IMR-90 (cell line): ENCODE results near the gene NTN4. TPM values are rescaled to one million over a fixed set of nuclear protein-coding genes. Genes with fewer than 3 reads are reported as not detected.
A peak's percentile ranks its signal among the peaks of the same experiment; 100 is the strongest.

Experiments
- ATAC-seq: fragments of 200-7000 bp; cut with Tn5 transposase; 2 replicates; pipeline ENCODE4 v1.9.1; 2020; ENCODE audit warnings: low read depth, mild to moderate bottlenecking, moderate library complexity
- BruUV-seq: library from RNA; stranded (reverse); fragments of 400-500 nt; replicated peaks from 2 replicates; lab custom pipeline; 2021; lab: Mats Ljungman, UMichigan
- CTCF ChIA-PET: fragments of 300-600 bp; formaldehyde crosslinking; extraction: SDS; loops from one replicate; lab custom pipeline; 2021; ENCODE audit warnings: antibody characterized with exemption; lab: Yijun Ruan, JAX
- POLR2A ChIA-PET: fragments of 300-600 bp; sonication (Branson Sonifier 250); formaldehyde crosslinking; loops from one replicate; lab custom pipeline; 2022; ENCODE audit warnings: antibody characterized with exemption; ENCODE audit not compliant: unreplicated experiment; lab: Charles Lee
- DNase-seq: peaks from one replicate; pipeline ENCODE4 v3.0.0; 2013
- H2AFZ ChIP-seq: replicated peaks from 2 replicates; pipeline ENCODE3; 2013; ENCODE audit warnings: low read length, mild to moderate bottlenecking; ENCODE audit not compliant: poor library complexity
- H2AK5ac ChIP-seq: 2 replicates; pipeline ENCODE4 v1.6.1; 2013; ENCODE audit warnings: low read depth, low read length, inconsistent platforms
- H2AK9ac ChIP-seq: replicated peaks from 2 replicates; pipeline ENCODE3; 2013; ENCODE audit warnings: mild to moderate bottlenecking, low read depth, low read length, moderate library complexity; ENCODE audit not compliant: poor library complexity
- H2BK120ac ChIP-seq: 2 replicates; pipeline ENCODE4 v1.6.1; 2013; ENCODE audit warnings: low read depth, low read length, inconsistent platforms
- H2BK15ac ChIP-seq: 3 replicates; pipeline ENCODE4 v1.6.1; 2013; ENCODE audit warnings: low read depth, low read length, inconsistent platforms
- H2BK20ac ChIP-seq: 2 replicates; pipeline ENCODE4 v1.6.1; 2013; ENCODE audit warnings: low read depth, mild to moderate bottlenecking, inconsistent platforms, low read length, moderate library complexity
- H2BK5ac ChIP-seq: 2 replicates; pipeline ENCODE4 v1.6.1; 2013; ENCODE audit warnings: mild to moderate bottlenecking, low read depth, low read length, inconsistent platforms; ENCODE audit not compliant: poor library complexity, severe bottlenecking
- H3K14ac ChIP-seq: replicated peaks from 2 replicates; pipeline ENCODE4 v1.6.1; 2013; ENCODE audit warnings: low read depth, low read length, inconsistent platforms
- H3K18ac ChIP-seq: 2 replicates; pipeline ENCODE4 v1.6.1; 2013; ENCODE audit warnings: low read depth, low read length, control low read depth
- H3K23ac ChIP-seq: 2 replicates; pipeline ENCODE4 v1.6.1; 2013; ENCODE audit warnings: low read depth, low read length, inconsistent platforms
- H3K27ac ChIP-seq: 2 replicates; pipeline ENCODE4 v1.5.1; 2013; ENCODE audit warnings: mild to moderate bottlenecking, control low read depth, low read length; ENCODE audit not compliant: insufficient read depth
- H3K27me3 ChIP-seq: 2 replicates; pipeline ENCODE4 v1.6.1; 2013; ENCODE audit warnings: low read length; ENCODE audit not compliant: control insufficient read depth, insufficient read depth
- H3K36me3 ChIP-seq: 2 replicates; pipeline ENCODE4 v1.6.1; 2013; ENCODE audit warnings: low read length, mixed read lengths; ENCODE audit not compliant: control insufficient read depth, insufficient read depth
- H3K4ac ChIP-seq: 2 replicates; pipeline ENCODE4 v1.6.1; 2013; ENCODE audit warnings: low read depth, low read length, inconsistent platforms
- H3K4me1 ChIP-seq: 2 replicates; pipeline ENCODE4 v1.6.1; 2013; ENCODE audit warnings: low read length, mixed read lengths; ENCODE audit not compliant: control insufficient read depth, insufficient read depth
- H3K4me2 ChIP-seq: 2 replicates; pipeline ENCODE4 v1.6.1; 2013; ENCODE audit warnings: low read depth, mild to moderate bottlenecking, control low read depth, low read length, moderate library complexity
- H3K4me3 ChIP-seq: 2 replicates; pipeline ENCODE4 v1.5.1; 2013; ENCODE audit warnings: low read depth, mild to moderate bottlenecking, control low read depth, low read length, moderate library complexity; ENCODE audit not compliant: insufficient read depth
- H3K56ac ChIP-seq: 2 replicates; pipeline ENCODE4 v1.6.1; 2013; ENCODE audit warnings: low read length, inconsistent platforms; ENCODE audit not compliant: insufficient read depth; ENCODE audit errors: extremely low read depth
- H3K79me1 ChIP-seq, 2 experiments: 2 replicates each; pipeline ENCODE4 v1.6.1; 2013; ENCODE audit warnings: low read length in 2 of 2, inconsistent platforms in 1 of 2, low read depth in 1 of 2
- H3K9ac ChIP-seq: 2 replicates; pipeline ENCODE4 v1.6.1; 2013; ENCODE audit warnings: low read depth, low read length, control low read depth
- H3K9me1 ChIP-seq: 2 replicates; pipeline ENCODE4 v1.6.1; 2013; ENCODE audit warnings: low read length, inconsistent platforms; ENCODE audit not compliant: insufficient read depth
- H3K9me3 ChIP-seq: 2 replicates; pipeline ENCODE4 v1.6.1; 2013; ENCODE audit warnings: low read length; ENCODE audit not compliant: control insufficient read depth, insufficient read depth
- H4K20me1 ChIP-seq: 2 replicates; pipeline ENCODE4 v1.6.1; 2013; ENCODE audit warnings: low read length, inconsistent platforms; ENCODE audit not compliant: insufficient read depth
- H4K5ac ChIP-seq: 2 replicates; pipeline ENCODE4 v1.6.1; 2013; ENCODE audit warnings: mild to moderate bottlenecking, low read depth, low read length, control low read depth
- H4K8ac ChIP-seq, 2 experiments: 2 replicates each; pipeline ENCODE4 v1.6.1; 2013; ENCODE audit warnings: low read depth in 2 of 2, low read length in 2 of 2, control low read depth in 1 of 2, inconsistent platforms in 1 of 2
- H4K91ac ChIP-seq: 2 replicates; pipeline ENCODE4 v1.6.1; 2013; ENCODE audit warnings: low read depth, low read length, inconsistent platforms; ENCODE audit not compliant: insufficient read depth
- BHLHE40 ChIP-seq: fragments of 150-350 bp; IDR thresholded peaks from 2 replicates; pipeline ENCODE4 v1.6.1; 2016; ENCODE audit warnings: mild to moderate bottlenecking, low read depth, low read length
- CEBPB ChIP-seq: IDR thresholded peaks from 2 replicates; pipeline ENCODE4 v1.6.1; 2012; ENCODE audit warnings: low read depth, low read length, improper control_type of control experiment
- FOS ChIP-seq: fragments of 150-350 bp; IDR thresholded peaks from 2 replicates; pipeline ENCODE4 v1.6.1; 2016; ENCODE audit warnings: low read depth, low read length
- MAZ ChIP-seq: IDR thresholded peaks from 2 replicates; pipeline ENCODE4 v1.6.1; 2012; ENCODE audit warnings: low read depth, mild to moderate bottlenecking, low read length, improper control_type of control experiment, moderate library complexity, borderline replicate concordance
- MXI1 ChIP-seq: IDR thresholded peaks from 2 replicates; pipeline ENCODE4 v1.6.1; 2012; ENCODE audit warnings: low read depth, mild to moderate bottlenecking, low read length, moderate library complexity, borderline replicate concordance
- NFE2L2 ChIP-seq: fragments of 150-350 bp; IDR thresholded peaks from 2 replicates; pipeline ENCODE4 v1.6.1; 2016; ENCODE audit warnings: low read depth, mild to moderate bottlenecking, low read length
- POLR2A ChIP-seq: IDR thresholded peaks from 2 replicates; pipeline ENCODE4 v1.6.1; 2012; ENCODE audit warnings: mild to moderate bottlenecking, low read depth, low read length
- RCOR1 ChIP-seq: IDR thresholded peaks from 2 replicates; pipeline ENCODE4 v1.6.1; 2012; ENCODE audit warnings: mild to moderate bottlenecking, low read length, improper control_type of control experiment; ENCODE audit not compliant: insufficient replicate concordance
- RFX5 ChIP-seq: IDR thresholded peaks from 2 replicates; pipeline ENCODE4 v1.8.0; 2012; ENCODE audit warnings: low read depth, mild to moderate bottlenecking, low read length, moderate library complexity
- SMC3 ChIP-seq: fragments of 150-350 bp; IDR thresholded peaks from 2 replicates; pipeline ENCODE4 v1.6.1; 2016; ENCODE audit warnings: low read depth, mild to moderate bottlenecking, antibody characterized with exemption, low read length, moderate library complexity
- dilution Hi-C: fragments of 300-500 bp; cut with HindIII; formaldehyde crosslinking; loops from one replicate; pipeline ENCODE4 v1.14.3; 2018; ENCODE audit warnings: low sequenced_read_pairs; ENCODE audit not compliant: unreplicated experiment
- in situ Hi-C: fragments of 300-500 bp; cut with MboI; formaldehyde crosslinking; loops from 3 replicates; pipeline ENCODE4 v1.14.3; 2019; ENCODE audit warnings: low sequenced_read_pairs, inconsistent platforms, mixed read lengths
- intact Hi-C: fragments of 100-400 bp; cut with micrococcal nuclease; formaldehyde crosslinking; loops from 2 replicates; pipeline ENCODE4 v1.10.0; 2022
- polyA plus RNA-seq, 3 experiments: library from polyadenylated mRNA; depleted of rRNA; stranded (reverse); fragments of >200 nt; gene quantifications; 2 replicates each; pipeline ENCODE4 v1.2.3, GENCODE V29; 2012; ENCODE audit warnings: low replicate concordance in 1 of 3
- total RNA-seq: library from RNA; depleted of rRNA; stranded (reverse); fragments of >200 nt; gene quantifications from 2 replicates; pipeline ENCODE4 v1.2.3, GENCODE V29; 2012
- TF ChIP-seq, protein P1 (sequence below): fragments of 150-350 bp; IDR thresholded peaks from 2 replicates; pipeline ENCODE4 v1.6.1; 2017; ENCODE audit warnings: mild to moderate bottlenecking, antibody characterized with exemption, low read length, low read depth

Gene NTN4
- total and polyA plus RNA-seq, 2 of the 4 experiments (the other 2 are of a cell fraction) = 54.6 to 56.6 TPM

- intact Hi-C loops = no loop called here
- no peak overlapping the region for H3K27ac ChIP-seq
- CTCF ChIA-PET = interaction anchor here (0.6 kb wide), 1 partner anchor 32 kb away, joined by 3 read pairs; no protein-coding TSS in a partner anchor
These were observed 26.7 kb downstream of the NTN4 start for GRCh38 chr12:95763809-95764253.

More at GRCh38 chr12:95763809-95764253, 26.7 kb downstream of the NTN4 start:
- peaks cover 5 to 33% of the 10 kb centered on the region in 2 experiments; a peak in 3 of 4 replicates for H3K79me1 ChIP-seq
- no peaks in the 10 kb centered on the region for H3K9me3 ChIP-seq
- no peak overlapping the region for H4K91ac ChIP-seq
- no peak overlapping the region for H3K14ac ChIP-seq
- H3K9ac ChIP-seq = no peak overlapping the region
- H3K27me3 ChIP-seq = no peaks in the 10 kb centered on the region
- H2BK5ac ChIP-seq = no peak overlapping the region
- no peak overlapping the region for H4K5ac ChIP-seq
- TF ChIP-seq, protein P1, sequence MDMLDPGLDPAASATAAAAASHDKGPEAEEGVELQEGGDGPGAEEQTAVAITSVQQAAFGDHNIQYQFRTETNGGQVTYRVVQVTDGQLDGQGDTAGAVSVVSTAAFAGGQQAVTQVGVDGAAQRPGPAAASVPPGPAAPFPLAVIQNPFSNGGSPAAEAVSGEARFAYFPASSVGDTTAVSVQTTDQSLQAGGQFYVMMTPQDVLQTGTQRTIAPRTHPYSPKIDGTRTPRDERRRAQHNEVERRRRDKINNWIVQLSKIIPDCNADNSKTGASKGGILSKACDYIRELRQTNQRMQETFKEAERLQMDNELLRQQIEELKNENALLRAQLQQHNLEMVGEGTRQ = no peak
- no peak for TF ChIP-seq RCOR1
- no peak for TF ChIP-seq RFX5
- TF ChIP-seq POLR2A = no peak
- TF ChIP-seq SMC3 = no peak
- TF ChIP-seq FOS = 0 out of 2 replicates have a peak, but pooled peaks have one; percentile 30
- peak; percentile 87 for TF ChIP-seq CEBPB
- no peak for TF ChIP-seq NFE2L2
- TF ChIP-seq MXI1 = no peak
- TF ChIP-seq BHLHE40 = no peak
- no peak for TF ChIP-seq MAZ
- no peak overlapping the region for H4K8ac ChIP-seq
- no peak overlapping the region for H3K4me3 ChIP-seq
- no TSS peak for BruUV-seq
- in situ Hi-C loops = no loop called here
- POLR2A ChIA-PET = no interaction called here
- peaks cover 7% of the 10 kb centered on the region for H3K9me1 ChIP-seq
- ATAC-seq (peak; percentile 75), DNase-seq (peak; percentile 88)
- peaks cover 3% of the 10 kb centered on the region; the same call in 1 of the 2 replicates for H3K36me3 ChIP-seq
- H3K23ac ChIP-seq = no peak overlapping the region
- H3K56ac ChIP-seq = no peak overlapping the region
- H3K4me1 ChIP-seq = peaks cover 11% of the 10 kb centered on the region
- H2BK120ac ChIP-seq = no peak overlapping the region
- H2BK15ac ChIP-seq = no peak overlapping the region
- H4K20me1 ChIP-seq = peaks cover 13% of the 10 kb centered on the region; the same call in 1 of the 2 replicates
- H2BK20ac ChIP-seq = no peak overlapping the region
- H3K4me2 ChIP-seq = no peak overlapping the region
- no peak overlapping the region for H2AK9ac ChIP-seq
- H3K18ac ChIP-seq = no peak overlapping the region
- no peak overlapping the region for H2AK5ac ChIP-seq
- H3K4ac ChIP-seq = no peak overlapping the region
- dilution Hi-C loops = no loop called here
- H2AFZ ChIP-seq = no peak overlapping the region
